Osteocyte (in vitro differentiated cells): Measurements from ENCODE around the gene NBPF4. TPM values are rescaled to one million over a fixed set of nuclear protein-coding genes. Genes with fewer than 3 reads are reported as not detected.
"Not testable (repeated sequence)": the region's sequence is repeated elsewhere in the genome, so short reads cannot be mapped to it uniquely, and the experiment has no call there.

Experiments
- DNase-seq: peaks from one replicate; pipeline ENCODE4 v3.0.0; 2021; ENCODE audit warnings: mixed read lengths; ENCODE audit not compliant: unreplicated experiment; ENCODE audit errors: extremely low spot score
- H3K27ac Mint-ChIP-seq: one replicate; pipeline ENCODE4 v1.8.0; 2021; ENCODE audit warnings: mild to moderate bottlenecking, mixed read lengths; ENCODE audit not compliant: unreplicated experiment
- H3K27me3 Mint-ChIP-seq: one replicate; pipeline ENCODE4 v1.8.0; 2021; ENCODE audit warnings: mixed read lengths; ENCODE audit not compliant: unreplicated experiment
- H3K36me3 Mint-ChIP-seq: one replicate; pipeline ENCODE4 v1.8.0; 2021; ENCODE audit warnings: mixed read lengths; ENCODE audit not compliant: unreplicated experiment
- H3K4me1 Mint-ChIP-seq: one replicate; pipeline ENCODE4 v1.8.0; 2021; ENCODE audit warnings: mixed read lengths; ENCODE audit not compliant: unreplicated experiment
- H3K4me3 Mint-ChIP-seq: one replicate; pipeline ENCODE4 v1.8.0; 2021; ENCODE audit warnings: mild to moderate bottlenecking, moderate library complexity, mixed read lengths; ENCODE audit not compliant: unreplicated experiment
- H3K9me3 Mint-ChIP-seq: one replicate; pipeline ENCODE4 v1.8.0; 2021; ENCODE audit warnings: mixed read lengths; ENCODE audit not compliant: unreplicated experiment
- long read RNA-seq: library from polyadenylated mRNA; unstranded; transcript quantifications from one replicate; pipeline ENCODE4 v2.0.0, GENCODE V29; 2021
- total RNA-seq: library from RNA; stranded (reverse); gene quantifications from 2 replicates; pipeline ENCODE4 v1.2.1, GENCODE V29; 2021

Gene NBPF4
- not detected in 2 replicates for total RNA-seq
- long read RNA-seq = 0 reads

GRCh38 chr1:108243976-108244375 is at the start of gene NBPF4:
TSS of gene NBPF4 (minus strand) at chr1:108244076. CDS start at chr1:108243761, 315 bp downstream.
- DNase-seq, H3K4me1 Mint-ChIP-seq, H3K4me3 Mint-ChIP-seq, H3K27ac Mint-ChIP-seq, H3K9me3 Mint-ChIP-seq, H3K36me3 Mint-ChIP-seq, H3K27me3 Mint-ChIP-seq: not testable (repeated sequence)

GRCh38 chr1:108282528-108283257 is 38.8 kb upstream of the NBPF4 start:
- not testable (repeated sequence) for H3K27me3 Mint-ChIP-seq, H3K27ac Mint-ChIP-seq, H3K4me3 Mint-ChIP-seq, DNase-seq, H3K36me3 Mint-ChIP-seq, H3K9me3 Mint-ChIP-seq, H3K4me1 Mint-ChIP-seq

- not testable (repeated sequence) for H3K4me1 Mint-ChIP-seq, H3K4me3 Mint-ChIP-seq, DNase-seq, H3K27me3 Mint-ChIP-seq, H3K9me3 Mint-ChIP-seq, H3K36me3 Mint-ChIP-seq, H3K27ac Mint-ChIP-seq
These were observed 28.8 kb upstream of the NBPF4 start for GRCh38 chr1:108272485-108273327.

- H3K36me3 Mint-ChIP-seq, H3K27me3 Mint-ChIP-seq, H3K4me3 Mint-ChIP-seq, DNase-seq, H3K27ac Mint-ChIP-seq, H3K9me3 Mint-ChIP-seq, H3K4me1 Mint-ChIP-seq: not testable (repeated sequence)
These were observed 23.2 kb upstream of the NBPF4 start for GRCh38 chr1:108267097-108267496.

GRCh38 chr1:108261967-108262366 is 18.1 kb upstream of the NBPF4 start:
- H3K27ac Mint-ChIP-seq, H3K9me3 Mint-ChIP-seq, H3K4me3 Mint-ChIP-seq, H3K27me3 Mint-ChIP-seq, H3K4me1 Mint-ChIP-seq, H3K36me3 Mint-ChIP-seq, DNase-seq: not testable (repeated sequence)

GRCh38 chr1:108261519-108261918 is 17.6 kb upstream of the NBPF4 start:
- not testable (repeated sequence) for H3K27ac Mint-ChIP-seq, H3K36me3 Mint-ChIP-seq, H3K4me1 Mint-ChIP-seq, H3K4me3 Mint-ChIP-seq, H3K27me3 Mint-ChIP-seq, DNase-seq, H3K9me3 Mint-ChIP-seq

GRCh38 chr1:108260578-108261259 is 16.8 kb upstream of the NBPF4 start:
- H3K27me3 Mint-ChIP-seq, H3K4me1 Mint-ChIP-seq, H3K36me3 Mint-ChIP-seq, H3K4me3 Mint-ChIP-seq, DNase-seq, H3K9me3 Mint-ChIP-seq, H3K27ac Mint-ChIP-seq: not testable (repeated sequence)

GRCh38 chr1:108255426-108255825 is 11.6 kb upstream of the NBPF4 start:
- not testable (repeated sequence) for H3K27ac Mint-ChIP-seq, H3K9me3 Mint-ChIP-seq, H3K36me3 Mint-ChIP-seq, H3K27me3 Mint-ChIP-seq, DNase-seq, H3K4me3 Mint-ChIP-seq, H3K4me1 Mint-ChIP-seq

GRCh38 chr1:108239426-108239825 is 4.5 kb downstream of the NBPF4 start:
- H3K27me3 Mint-ChIP-seq, H3K27ac Mint-ChIP-seq, H3K9me3 Mint-ChIP-seq, H3K36me3 Mint-ChIP-seq, DNase-seq, H3K4me1 Mint-ChIP-seq, H3K4me3 Mint-ChIP-seq: not testable (repeated sequence)

- H3K4me1 Mint-ChIP-seq, H3K9me3 Mint-ChIP-seq, H3K36me3 Mint-ChIP-seq, DNase-seq, H3K4me3 Mint-ChIP-seq, H3K27ac Mint-ChIP-seq, H3K27me3 Mint-ChIP-seq: not testable (repeated sequence)
These were observed 8.6 kb downstream of the NBPF4 start for GRCh38 chr1:108235308-108235707.

GRCh38 chr1:108232183-108232582 is 11.7 kb downstream of the NBPF4 start:
- not testable (repeated sequence) for H3K36me3 Mint-ChIP-seq

GRCh38 chr1:108229976-108230375 is 13.9 kb downstream of the NBPF4 start:
- H3K9me3 Mint-ChIP-seq, H3K4me3 Mint-ChIP-seq, H3K27me3 Mint-ChIP-seq, H3K4me1 Mint-ChIP-seq, H3K36me3 Mint-ChIP-seq, DNase-seq, H3K27ac Mint-ChIP-seq: not testable (repeated sequence)

More at GRCh38 chr1:108232183-108232582, 11.7 kb downstream of the NBPF4 start:
- not testable (repeated sequence) for H3K4me3 Mint-ChIP-seq, H3K27me3 Mint-ChIP-seq, DNase-seq, H3K4me1 Mint-ChIP-seq, H3K9me3 Mint-ChIP-seq, H3K27ac Mint-ChIP-seq
